Immature natural killer cell (primary cell): ENCODE measurements around the gene EIF3J. TPM values are rescaled to one million over a fixed set of nuclear protein-coding genes. Genes with fewer than 3 reads are reported as not detected.

ENCODE experiments used
- polyA plus RNA-seq, 3 donors: library from polyadenylated mRNA; unstranded; fragments of 300-500 nt; fragmentation: Illumina TruSeq; gene quantifications; one replicate each; pipeline ENCODE4 v1.2.3, GENCODE V29; 2021

The EIF3J gene
- polyA plus RNA-seq, 3 donors from 2014 or later: 16.8 to 21.0 (median 19.4) TPM

Other genes with a start within 250 kb of the EIF3J start
- 10 to 100 TPM; 48.8 to 63.9 (median 49.2) TPM for gene GOLM2, start 248.4 kb upstream of the EIF3J start, polyA plus RNA-seq
- gene CTDSPL2, start 109.5 kb upstream of the EIF3J start, polyA plus RNA-seq: 10 to 100 TPM; 32.4 to 56.1 (median 49.0) TPM
- gene SPG11, start 126.5 kb downstream of the EIF3J start, polyA plus RNA-seq: 10 to 100 TPM; 22.0 to 37.3 (median 26.1) TPM
- gene PATL2, start 174.2 kb downstream of the EIF3J start, polyA plus RNA-seq: 10 to 100 TPM; 24.8 to 49.1 (median 41.4) TPM
- gene B2M, start 174.4 kb downstream of the EIF3J start, polyA plus RNA-seq: over 10,000 TPM; 41,154 to 70,702 (median 45,494) TPM
- gene TRIM69, start 199.4 kb downstream of the EIF3J start, polyA plus RNA-seq: 10 to 100 TPM; 14.9 to 23.4 (median 19.0) TPM